ENCODE data around the gene MRPL9.

MRPL9 gene

GRCh38 chr1:151806170-151806569 is 42.9 kb upstream of the MRPL9 start:
- H3K79me2 ChIP-seq (ENCODE audit: insufficient read depth, low read length) = no peaks in the 10 kb centered on the region
- no peaks in the 10 kb centered on the region for H3K27me3 ChIP-seq (ENCODE audit: low read length)
- TF ChIP-seq EZH2phosphoT487 (conservative IDR thresholded peaks at IDR 0.05; ENCODE audit: low read length) (no peak), CTCF (IDR thresholded peaks at IDR 0.05; ENCODE audit: insufficient read depth, low read length, poor library complexity, severe bottlenecking) (no peak)
- no peaks in the 10 kb centered on the region for H4K20me1 ChIP-seq (ENCODE audit: low read depth, low read length)
- H3K9me3 ChIP-seq (ENCODE audit: insufficient read depth, low read length) = no peaks in the 10 kb centered on the region
- no peak overlapping the region for H3K9ac ChIP-seq (ENCODE audit: low read length)
- no peak overlapping the region for H3K4me3 ChIP-seq (ENCODE audit: insufficient read depth, low read length, poor library complexity, severe bottlenecking)
- no peaks in the 10 kb centered on the region for H3K9me2 ChIP-seq (replicated peaks; ENCODE audit: insufficient read depth, low read length)
- H3K27ac ChIP-seq (ENCODE audit: low read depth, low read length) = no peak overlapping the region
- H3K36me3 ChIP-seq (ENCODE audit: low read length) = no peaks in the 10 kb centered on the region
- H3F3A ChIP-seq (ENCODE audit: insufficient read depth) = no peaks in the 10 kb centered on the region
- no peak overlapping the region for H3K4me2 ChIP-seq (ENCODE audit: low read depth, low read length, poor library complexity, severe bottlenecking)
- H2AFZ ChIP-seq (ENCODE audit: low read depth, low read length, severe bottlenecking) = no peak overlapping the region

GRCh38 chr1:151805066-151805820 is 41.9 kb upstream of the MRPL9 start, which contains the start of gene LINGO4:
LINGO4 (minus strand) TSS chr1:151805419; CDS start chr1:151802704, 2,715 bp downstream.
- no peak within 1 kb of the TSS for H3K9ac ChIP-seq (ENCODE audit: low read length)
- no peaks in the 10 kb centered on the region for H4K20me1 ChIP-seq (ENCODE audit: low read depth, low read length)
- no peak within 1 kb of the TSS for H3K27ac ChIP-seq (ENCODE audit: low read depth, low read length)
- H3K4me3 ChIP-seq (ENCODE audit: insufficient read depth, low read length, poor library complexity, severe bottlenecking) = no peak within 1 kb of the TSS
- no peaks in the 10 kb centered on the region for H3K27me3 ChIP-seq (ENCODE audit: low read length)
- H3K4me2 ChIP-seq (ENCODE audit: low read depth, low read length, poor library complexity, severe bottlenecking) = no peak within 1 kb of the TSS
- no peaks in the 10 kb centered on the region for H3F3A ChIP-seq (ENCODE audit: insufficient read depth)
- no peaks in the 10 kb centered on the region for H3K9me3 ChIP-seq (ENCODE audit: insufficient read depth, low read length)
- TF ChIP-seq EZH2phosphoT487 (conservative IDR thresholded peaks at IDR 0.05; ENCODE audit: low read length) (no peak), CTCF (IDR thresholded peaks at IDR 0.05; ENCODE audit: insufficient read depth, low read length, poor library complexity, severe bottlenecking) (no peak)
- no peaks in the 10 kb centered on the region for H3K9me2 ChIP-seq (replicated peaks; ENCODE audit: insufficient read depth, low read length)
- H3K36me3 ChIP-seq (ENCODE audit: low read length) = no peaks in the 10 kb centered on the region
- H3K79me2 ChIP-seq (ENCODE audit: insufficient read depth, low read length) = no peaks in the 10 kb centered on the region
- no peak within 1 kb of the TSS for H2AFZ ChIP-seq (ENCODE audit: low read depth, low read length, severe bottlenecking)

- Histone ChIP-seq H3K9ac (ENCODE audit: low read length) (no peak overlapping the region), H3K27ac (ENCODE audit: low read depth, low read length) (no peak overlapping the region), H3K36me3 (ENCODE audit: low read length) (no peaks in the 10 kb centered on the region), H4K20me1 (ENCODE audit: low read depth, low read length) (no peaks in the 10 kb centered on the region), H2AFZ (ENCODE audit: low read depth, low read length, severe bottlenecking) (no peak overlapping the region), H3K9me2 (replicated peaks; ENCODE audit: insufficient read depth, low read length) (no peaks in the 10 kb centered on the region), H3K4me3 (ENCODE audit: insufficient read depth, low read length, poor library complexity, severe bottlenecking) (no peak overlapping the region), H3K9me3 (ENCODE audit: insufficient read depth, low read length) (no peaks in the 10 kb centered on the region), H3F3A (ENCODE audit: insufficient read depth) (no peaks in the 10 kb centered on the region), H3K79me2 (ENCODE audit: insufficient read depth, low read length) (no peaks in the 10 kb centered on the region), H3K27me3 (ENCODE audit: low read length) (no peaks in the 10 kb centered on the region), H3K4me2 (ENCODE audit: low read depth, low read length, poor library complexity, severe bottlenecking) (no peak overlapping the region)
- TF ChIP-seq EZH2phosphoT487 (conservative IDR thresholded peaks at IDR 0.05; ENCODE audit: low read length) = no peak
- no peak for TF ChIP-seq CTCF (IDR thresholded peaks at IDR 0.05; ENCODE audit: insufficient read depth, low read length, poor library complexity, severe bottlenecking)
Measured at GRCh38 chr1:151803915-151804314, 40.6 kb upstream of the MRPL9 start.
